Activated CD4-positive, alpha-beta memory T cell treated with anti-CD3 and anti-CD28 coated beads, Interleukin-2, amount 10 ng/mL, durations not matched to agents 7 days and 5 days (primary cell): ENCODE measurements around the gene RWDD4. TPM values are rescaled to one million over a fixed set of nuclear protein-coding genes. Genes with fewer than 3 reads are reported as not detected.

Experiments used
- CTCF ChIA-PET: fragments of 350-600 bp; sonication (Branson Sonifier 250); formaldehyde crosslinking; loops from one replicate; lab custom pipeline; 2021; ENCODE audit warnings: antibody characterized with exemption, inconsistent platforms; lab: Charles Lee
- POLR2A ChIA-PET: fragments of 350-600 bp; sonication (Branson Sonifier 250); formaldehyde crosslinking; loops from one replicate; lab custom pipeline; 2021; ENCODE audit warnings: antibody characterized with exemption; lab: Charles Lee
- DNase-seq: peaks from one replicate; pipeline ENCODE4 v3.0.0-alpha.2; 2020
- H3K27ac Mint-ChIP-seq: one replicate; pipeline ENCODE4 v1.8.0; 2021; ENCODE audit warnings: mild to moderate bottlenecking, mixed read lengths
- H3K27me3 Mint-ChIP-seq: one replicate; pipeline ENCODE4 v1.8.0; 2021; ENCODE audit warnings: mixed read lengths
- H3K36me3 Mint-ChIP-seq: one replicate; pipeline ENCODE4 v1.8.0; 2021; ENCODE audit warnings: low read depth, mixed read lengths
- H3K4me1 Mint-ChIP-seq: one replicate; pipeline ENCODE4 v1.8.0; 2021; ENCODE audit warnings: mixed read lengths
- H3K4me3 Mint-ChIP-seq: one replicate; pipeline ENCODE4 v1.8.0; 2021; ENCODE audit warnings: mild to moderate bottlenecking, mixed read lengths
- H3K9me3 Mint-ChIP-seq: one replicate; pipeline ENCODE4 v1.8.0; 2021; ENCODE audit warnings: mixed read lengths
- total RNA-seq, 2 experiments: library from RNA; stranded (reverse); gene quantifications; one replicate each; pipeline ENCODE4 v1.2.3, GENCODE V29; 2021

Gene RWDD4
- total RNA-seq, 2 experiments from 2014 or later, result 13.0 to 15.3 TPM

DNA sequence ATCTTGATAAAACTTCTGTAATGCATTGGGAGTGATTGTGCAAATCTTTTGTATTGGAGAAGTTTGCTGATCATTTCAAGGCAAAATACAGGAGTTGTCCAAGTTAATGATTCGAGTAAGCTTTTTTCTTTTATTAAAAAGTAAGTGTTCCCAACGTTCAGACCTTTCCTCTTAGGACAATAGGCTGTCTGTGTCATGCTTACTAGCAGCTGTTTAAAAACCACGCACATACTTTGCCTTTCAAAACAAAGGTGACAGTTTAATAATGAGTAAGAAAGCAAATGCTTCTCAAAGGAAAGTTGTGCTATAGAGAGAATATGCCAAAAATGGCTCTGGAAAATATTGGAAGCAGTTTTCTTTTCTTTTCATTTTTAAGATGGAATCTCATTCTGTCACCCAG is 11.3 kb upstream of the RWDD4 start:
- POLR2A ChIA-PET, result interaction anchor here (0.6 kb wide), 1 partner anchor 11 kb away, joined by 3 read pairs; the partner anchor contains the start of gene TRAPPC11
- CTCF ChIA-PET, result no interaction called here
- Mint-ChIP-seq H3K9me3 (no peaks in the 10 kb centered on the region), H3K4me1 (no peaks in the 10 kb centered on the region), H3K36me3 (peaks cover 29% of the 10 kb centered on the region), H3K27me3 (no peaks in the 10 kb centered on the region), H3K27ac (no peak overlapping the region), H3K4me3 (no peak overlapping the region)
- DNase-seq, result no peak

DNA sequence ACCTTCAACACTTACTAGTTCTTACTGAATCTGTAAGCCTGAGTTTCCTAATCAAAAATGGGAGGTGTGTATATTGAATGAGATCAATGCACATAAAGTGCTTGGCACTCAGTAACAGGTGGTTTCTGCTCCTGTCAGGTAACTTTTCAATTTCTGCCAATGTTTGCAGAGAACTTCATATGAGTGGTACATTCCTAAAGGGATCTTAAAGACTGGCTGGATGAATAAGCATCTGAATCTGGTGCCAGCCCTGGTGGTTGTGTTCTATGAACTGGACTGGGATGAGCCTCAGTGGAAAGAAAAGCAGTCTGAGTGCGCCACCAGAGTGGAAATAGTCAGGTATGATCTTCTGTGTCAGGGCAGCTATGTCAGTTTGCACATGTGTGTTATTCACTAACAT is 7.1 kb upstream of the RWDD4 start:
- Mint-ChIP-seq H3K27ac (no peak overlapping the region), H3K27me3 (no peaks in the 10 kb centered on the region), H3K36me3 (peaks cover 36% of the 10 kb centered on the region), H3K4me1 (peaks cover 4% of the 10 kb centered on the region), H3K9me3 (no peaks in the 10 kb centered on the region), H3K4me3 (no peak overlapping the region)
- ChIA-PET CTCF (no interaction called here), POLR2A (no interaction called here)
- no peak for DNase-seq

DNA sequence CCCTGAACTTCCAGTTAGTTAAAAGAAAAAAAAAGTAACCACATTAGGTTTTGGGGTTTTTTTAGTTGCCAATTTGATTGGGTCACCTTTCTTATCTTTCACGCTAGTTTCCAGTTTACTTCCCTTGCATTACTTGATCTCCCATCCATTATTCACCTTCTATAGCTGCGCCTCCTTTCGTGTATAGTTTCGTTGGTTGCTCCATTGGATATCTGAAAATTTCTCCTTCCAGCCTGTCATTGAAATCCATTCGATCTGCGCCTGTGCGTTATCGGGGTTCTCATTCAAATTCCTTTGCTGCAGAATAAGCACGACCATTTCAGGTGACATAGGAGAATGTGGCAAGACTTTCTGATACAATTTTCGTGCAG is 872 bp upstream of the RWDD4 start:
- CTCF ChIA-PET, result interaction anchor here (0.6 to 1.4 kb wide), 5 partner anchors 10 to 216 kb away, joined by 3 to 6 read pairs (median 4); partner anchors contain the start of gene CDKN2AIP
- Mint-ChIP-seq H3K9me3 (no peaks in the 10 kb centered on the region), H3K4me3 (peak overlapping the region; percentile 91), H3K4me1 (peaks cover 34% of the 10 kb centered on the region), H3K36me3 (peaks cover 10% of the 10 kb centered on the region), H3K27me3 (no peaks in the 10 kb centered on the region), H3K27ac (peak overlapping the region; percentile 75)
- DNase-seq, result no peak
- POLR2A ChIA-PET, result interaction anchor here (0.8 to 2.4 kb wide), 7 partner anchors 11 to 1074 kb away, joined by 3 to 17 read pairs (median 6); partner anchors contain the start of genes CDKN2AIP, CENPU and ING2

DNA sequence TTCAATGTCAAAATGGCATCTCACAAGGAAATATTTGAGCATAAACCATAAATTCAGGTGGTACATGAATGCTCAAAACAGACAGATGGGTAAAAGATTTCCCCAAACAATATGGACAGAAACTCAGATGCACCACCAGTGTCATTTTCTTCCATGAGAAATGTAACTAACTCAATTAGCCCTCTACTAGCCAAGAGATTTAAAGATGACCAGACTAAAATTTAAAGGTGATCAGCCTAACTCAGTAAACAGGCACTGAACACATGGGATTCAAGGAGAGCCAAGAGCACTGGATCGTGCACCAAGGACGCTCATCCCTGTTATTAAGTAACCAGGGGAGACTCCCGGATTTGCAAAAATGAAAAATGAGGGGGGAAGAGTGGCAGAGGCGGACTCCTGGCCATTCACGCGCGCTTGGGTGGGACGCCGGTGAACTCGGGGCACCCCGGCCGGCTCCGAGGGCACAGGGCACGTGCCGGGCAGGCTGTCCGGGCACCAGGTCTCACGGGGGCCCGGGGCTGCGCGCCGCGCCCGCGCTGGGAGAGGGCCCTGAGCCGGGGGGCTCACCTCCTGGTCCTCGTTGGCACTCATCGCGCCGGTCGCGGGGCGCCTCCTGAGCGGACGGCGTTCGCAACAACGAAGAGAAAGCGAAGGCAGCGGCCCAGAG is 490 bp downstream of the RWDD4 start:
- DNase-seq, result peak; percentile 26
- H3K9me3 Mint-ChIP-seq, result no peaks in the 10 kb centered on the region
- no peaks in the 10 kb centered on the region for H3K27me3 Mint-ChIP-seq
- peaks cover 31% of the 10 kb centered on the region for H3K4me1 Mint-ChIP-seq
- H3K4me3 Mint-ChIP-seq, result peak overlapping the region; percentile 91
- peak overlapping the region; percentile 89 for H3K27ac Mint-ChIP-seq
- ChIA-PET CTCF (interaction anchor here (1.2 kb wide), 1 partner anchor 63 kb away, joined by 3 read pairs; no protein-coding TSS in a partner anchor), POLR2A (interaction anchor here (0.9 to 2.4 kb wide), 4 partner anchors 23 to 214 kb away, joined by 4 to 17 read pairs (median 12); partner anchors contain the start of genes CDKN2AIP and ING2)
- H3K36me3 Mint-ChIP-seq, result peaks cover 6% of the 10 kb centered on the region

DNA sequence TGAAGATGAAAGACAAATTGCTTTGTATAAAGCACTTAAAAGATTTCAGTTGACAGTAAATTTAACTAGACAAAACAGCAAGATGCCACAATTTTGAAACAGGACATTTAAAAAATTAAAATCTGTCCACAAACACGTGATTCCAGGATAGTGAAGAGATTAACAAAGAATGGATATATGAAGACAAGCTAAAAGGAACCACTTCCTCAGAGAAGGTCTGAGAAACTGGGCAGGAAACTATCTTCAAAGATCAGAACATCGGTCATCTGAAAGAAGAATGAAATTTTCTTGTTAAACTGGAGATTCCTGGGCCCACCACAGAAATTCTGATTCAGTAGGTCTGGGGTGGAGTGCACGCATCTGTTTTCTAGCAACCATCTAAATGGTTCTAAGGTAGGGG is 1.4 kb downstream of the RWDD4 start:
- no peak for DNase-seq
- ChIA-PET CTCF (interaction anchor here (0.8 to 1.2 kb wide), 2 partner anchors 22 to 64 kb away, joined by 3 read pairs; no protein-coding TSS in a partner anchor), POLR2A (interaction anchor here (0.7 to 1.6 kb wide), 3 partner anchors 10 to 151 kb away, joined by 3 to 5 read pairs (median 3); no protein-coding TSS in a partner anchor)
- Mint-ChIP-seq H3K27me3 (no peaks in the 10 kb centered on the region), H3K9me3 (no peaks in the 10 kb centered on the region), H3K36me3 (peaks cover 14% of the 10 kb centered on the region), H3K27ac (no peak overlapping the region), H3K4me1 (peaks cover 31% of the 10 kb centered on the region), H3K4me3 (peak overlapping the region; percentile 91)

DNA sequence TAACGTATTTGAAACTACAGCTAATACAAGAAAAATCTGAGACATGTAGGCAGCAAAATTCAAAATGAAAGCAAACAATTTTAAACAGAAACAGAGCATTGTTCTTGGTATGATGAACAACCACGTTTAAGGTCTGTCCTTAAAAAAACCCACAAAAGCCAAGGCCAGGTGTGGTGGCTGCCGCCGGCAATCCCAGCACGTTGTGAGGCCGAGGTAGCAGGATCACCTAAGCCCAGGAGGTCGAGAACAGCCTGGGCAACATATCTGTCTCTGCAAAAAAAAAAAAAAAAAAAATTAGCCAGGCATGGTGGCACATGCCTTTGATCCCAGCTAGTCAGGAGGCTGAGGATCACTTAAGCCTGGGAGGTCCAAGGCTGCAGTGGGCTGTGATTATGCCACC is 13.7 kb downstream of the RWDD4 start:
- no peaks in the 10 kb centered on the region for H3K27me3 Mint-ChIP-seq
- no peak overlapping the region for H3K4me3 Mint-ChIP-seq
- H3K27ac Mint-ChIP-seq, result no peak overlapping the region
- POLR2A ChIA-PET, result interaction anchor here (1.4 kb wide), 1 partner anchor 142 kb away, joined by 5 read pairs; no protein-coding TSS in a partner anchor
- H3K9me3 Mint-ChIP-seq, result no peaks in the 10 kb centered on the region
- H3K4me1 Mint-ChIP-seq, result no peaks in the 10 kb centered on the region
- no peak for DNase-seq
- CTCF ChIA-PET, result no interaction called here
- H3K36me3 Mint-ChIP-seq, result peaks cover 24% of the 10 kb centered on the region

DNA sequence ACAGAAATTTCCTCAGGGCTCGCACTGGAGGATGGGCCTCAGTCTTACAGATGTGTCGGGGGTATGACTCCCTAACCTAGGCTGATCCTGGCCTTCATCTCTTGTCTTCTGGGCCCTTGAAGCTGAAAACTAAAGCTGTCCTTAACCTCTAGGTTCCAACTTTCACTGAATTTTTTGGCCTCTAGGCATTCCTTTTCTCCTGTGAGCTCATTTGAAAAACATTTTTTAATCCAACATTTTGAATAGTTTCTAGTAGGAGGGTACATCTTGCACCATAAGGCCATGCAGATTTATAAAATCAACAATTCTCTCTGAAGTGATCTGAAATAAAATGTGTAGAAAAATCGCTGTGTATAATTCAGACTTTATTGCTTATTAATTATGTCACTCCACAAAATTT is 19.7 kb downstream of the RWDD4 start:
- peaks cover 16% of the 10 kb centered on the region for H3K36me3 Mint-ChIP-seq
- H3K27ac Mint-ChIP-seq, result no peak overlapping the region
- H3K9me3 Mint-ChIP-seq, result no peaks in the 10 kb centered on the region
- ChIA-PET CTCF (no interaction called here), POLR2A (no interaction called here)
- peaks cover 1% of the 10 kb centered on the region for H3K27me3 Mint-ChIP-seq
- H3K4me3 Mint-ChIP-seq, result no peak overlapping the region
- peaks cover 12% of the 10 kb centered on the region for H3K4me1 Mint-ChIP-seq
- DNase-seq, result no peak

DNA sequence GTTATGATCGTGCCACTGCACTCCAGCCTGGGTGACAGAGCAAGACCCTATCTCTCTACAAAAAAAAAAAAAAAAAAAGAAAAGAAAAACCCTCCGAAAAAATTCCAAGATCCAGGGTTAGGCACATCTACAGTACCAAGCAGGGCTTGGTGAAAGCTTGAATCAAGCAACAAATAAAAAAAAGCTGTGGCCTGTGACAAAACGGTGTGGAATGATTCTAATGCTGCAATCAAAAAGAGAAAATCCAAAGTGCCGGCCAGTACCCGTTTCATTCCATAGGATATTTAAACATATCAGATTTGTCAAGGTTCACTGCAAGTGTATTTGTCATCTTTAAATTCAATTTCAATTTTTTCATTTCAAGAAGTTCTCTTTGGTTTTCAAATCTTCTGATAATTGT is 20.5 kb downstream of the RWDD4 start:
- POLR2A ChIA-PET, result no interaction called here
- CTCF ChIA-PET, result no interaction called here
- H3K27ac Mint-ChIP-seq, result no peak overlapping the region
- no peaks in the 10 kb centered on the region for H3K9me3 Mint-ChIP-seq
- DNase-seq, result no peak
- H3K4me3 Mint-ChIP-seq, result no peak overlapping the region
- peaks cover 10% of the 10 kb centered on the region for H3K36me3 Mint-ChIP-seq
- H3K27me3 Mint-ChIP-seq, result peaks cover 1% of the 10 kb centered on the region
- peaks cover 16% of the 10 kb centered on the region for H3K4me1 Mint-ChIP-seq

DNA sequence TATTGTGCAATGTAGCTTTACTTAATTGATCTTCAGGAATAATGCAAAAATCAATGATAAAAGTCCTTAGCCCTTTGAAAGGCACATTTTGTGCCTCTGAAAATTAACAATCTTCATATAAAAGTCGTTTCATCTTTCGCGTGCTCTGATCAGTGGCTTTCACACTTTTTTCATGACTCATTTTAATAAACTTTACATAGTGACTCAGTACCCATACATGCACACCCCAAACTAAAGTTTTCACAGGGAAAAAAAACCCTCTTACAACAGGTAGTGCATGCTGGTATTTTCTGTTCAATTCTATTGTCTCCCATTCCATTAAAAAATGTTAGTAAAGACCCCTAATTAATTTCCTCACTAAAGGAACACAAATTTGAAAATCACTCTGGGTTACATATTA is 21.5 kb downstream of the RWDD4 start:
- Mint-ChIP-seq H3K4me3 (no peak overlapping the region), H3K27ac (no peak overlapping the region)
- CTCF ChIA-PET, result no interaction called here

DNA sequence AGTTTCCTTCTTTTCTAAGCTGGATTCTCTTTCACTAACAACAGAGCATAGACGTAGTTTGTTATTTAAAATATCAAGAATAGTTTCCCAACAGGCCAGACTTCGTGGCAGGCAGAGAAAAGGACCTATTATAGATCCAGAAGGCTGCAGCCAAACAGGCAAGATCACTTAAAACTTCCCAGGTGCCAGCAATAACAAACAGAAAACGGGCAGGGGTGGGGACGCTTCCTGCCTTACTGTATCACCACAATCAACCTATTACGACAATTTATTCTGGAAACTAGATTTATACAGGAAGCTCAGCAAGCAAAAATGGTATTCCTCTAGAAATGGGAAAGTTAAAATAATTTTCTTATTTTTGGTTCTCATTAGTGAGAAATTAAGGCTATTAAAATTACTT is 22.1 kb downstream of the RWDD4 start:
- CTCF ChIA-PET, result no interaction called here
- Mint-ChIP-seq H3K4me3 (no peak overlapping the region), H3K27me3 (peaks cover 1% of the 10 kb centered on the region), H3K9me3 (no peaks in the 10 kb centered on the region), H3K36me3 (peaks cover 6% of the 10 kb centered on the region), H3K27ac (no peak overlapping the region), H3K4me1 (peaks cover 17% of the 10 kb centered on the region)
- POLR2A ChIA-PET, result interaction anchor here (1.2 to 3.1 kb wide), 3 partner anchors 10 to 133 kb away, joined by 4 to 11 read pairs (median 5); partner anchors contain the start of genes RWDD4 and TRAPPC11
- DNase-seq, result no peak

More for the DNA sequence above, 21.5 kb downstream of the RWDD4 start:
- POLR2A ChIA-PET, result interaction anchor here (1.2 to 3.1 kb wide), 3 partner anchors 9 to 134 kb away, joined by 4 to 11 read pairs (median 5); partner anchors contain the start of genes RWDD4 and TRAPPC11
- H3K4me1 Mint-ChIP-seq, result peaks cover 17% of the 10 kb centered on the region
- no peaks in the 10 kb centered on the region for H3K9me3 Mint-ChIP-seq
- peaks cover 9% of the 10 kb centered on the region for H3K36me3 Mint-ChIP-seq
- DNase-seq, result no peak
- H3K27me3 Mint-ChIP-seq, result peaks cover 1% of the 10 kb centered on the region

DNA sequence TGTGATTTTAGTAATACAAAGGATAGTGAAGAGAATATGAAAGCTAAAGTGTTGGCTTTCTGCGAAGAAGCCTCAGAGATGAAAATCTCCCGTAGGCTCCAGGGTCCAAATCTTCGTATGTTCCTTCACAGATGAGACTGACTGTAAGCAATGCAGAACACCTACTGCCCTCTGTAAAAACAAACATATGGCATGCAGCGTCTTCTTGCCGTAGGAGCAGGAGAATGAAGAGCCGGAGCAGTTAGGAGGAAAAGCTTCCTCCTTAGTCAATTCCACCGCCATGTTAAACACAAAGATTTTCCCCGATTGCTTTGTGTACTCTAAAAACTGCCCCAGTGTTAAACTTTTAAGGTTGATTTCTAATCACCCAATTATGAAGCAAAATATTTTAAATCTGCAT is 22.5 kb downstream of the RWDD4 start:
- Mint-ChIP-seq H3K36me3 (peaks cover 4% of the 10 kb centered on the region), H3K27me3 (peaks cover 1% of the 10 kb centered on the region), H3K27ac (no peak overlapping the region), H3K4me1 (peaks cover 17% of the 10 kb centered on the region), H3K9me3 (no peaks in the 10 kb centered on the region), H3K4me3 (no peak overlapping the region)
- no peak for DNase-seq
- ChIA-PET CTCF (interaction anchor here (1.4 kb wide), 1 partner anchor 13 kb away, joined by 3 read pairs; no protein-coding TSS in a partner anchor), POLR2A (interaction anchor here (1.2 to 3.1 kb wide), 3 partner anchors 10 to 133 kb away, joined by 4 to 11 read pairs (median 5); partner anchors contain the start of genes RWDD4 and TRAPPC11)

DNA sequence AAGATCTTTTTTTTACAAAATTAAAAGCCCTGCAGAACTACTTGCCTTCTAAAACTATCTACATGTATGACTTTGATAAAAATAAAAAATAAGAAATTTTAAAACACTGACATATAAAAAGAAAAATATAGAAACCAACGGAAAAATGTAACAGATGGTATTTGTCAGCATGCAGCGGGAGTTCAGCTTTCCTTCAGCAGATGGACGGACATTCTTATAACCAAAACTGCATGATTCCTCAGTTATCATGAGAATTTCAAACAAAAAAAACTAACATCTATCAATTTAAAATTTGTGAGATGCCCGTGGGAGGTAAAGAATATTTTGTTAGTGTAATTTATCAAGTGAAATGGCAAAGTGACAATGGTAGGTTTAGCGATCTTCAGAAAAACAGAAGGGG is 23.2 kb downstream of the RWDD4 start:
- POLR2A ChIA-PET, result interaction anchor here (3.1 kb wide), 1 partner anchor 24 kb away, joined by 11 read pairs; the partner anchor contains the start of genes RWDD4 and TRAPPC11
- CTCF ChIA-PET, result interaction anchor here (1.4 kb wide), 1 partner anchor 13 kb away, joined by 3 read pairs; no protein-coding TSS in a partner anchor
- H3K4me1 Mint-ChIP-seq, result peaks cover 17% of the 10 kb centered on the region
- DNase-seq, result no peak
- peaks cover 1% of the 10 kb centered on the region for H3K27me3 Mint-ChIP-seq
- H3K36me3 Mint-ChIP-seq, result no peaks in the 10 kb centered on the region
- H3K9me3 Mint-ChIP-seq, result no peaks in the 10 kb centered on the region
- H3K27ac Mint-ChIP-seq, result no peak overlapping the region
- no peak overlapping the region for H3K4me3 Mint-ChIP-seq

DNA sequence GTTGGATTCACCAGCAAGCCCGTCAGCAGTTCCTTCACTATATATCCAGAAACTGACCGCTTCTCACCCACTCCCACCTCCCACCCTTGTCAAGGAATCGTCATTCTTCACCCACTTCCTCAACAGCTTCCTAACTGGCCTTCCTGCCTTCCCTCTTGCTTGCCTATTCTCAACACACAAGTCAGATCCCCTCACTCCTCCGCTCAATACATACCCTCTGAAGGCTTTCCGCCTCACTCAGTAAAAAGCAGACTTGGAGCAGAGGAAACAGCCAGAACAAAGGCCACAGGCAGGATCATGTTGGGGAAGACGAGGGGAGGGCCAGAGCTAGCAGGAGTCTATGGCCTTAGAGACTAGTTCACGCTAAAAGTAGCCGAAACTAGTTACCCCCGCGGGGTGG is 23.7 kb downstream of the RWDD4 start:
- POLR2A ChIA-PET, result interaction anchor here (3.1 kb wide), 1 partner anchor 25 kb away, joined by 11 read pairs; the partner anchor contains the start of genes RWDD4 and TRAPPC11
- Mint-ChIP-seq H3K4me1 (peaks cover 17% of the 10 kb centered on the region), H3K4me3 (no peak overlapping the region), H3K27me3 (peaks cover 1% of the 10 kb centered on the region), H3K36me3 (no peaks in the 10 kb centered on the region), H3K27ac (no peak overlapping the region), H3K9me3 (no peaks in the 10 kb centered on the region)
- CTCF ChIA-PET, result interaction anchor here (1.4 kb wide), 1 partner anchor 12 kb away, joined by 3 read pairs; no protein-coding TSS in a partner anchor
- DNase-seq, result no peak
